ENCODE results near the gene MIEF2.
"Not testable (repeated sequence)": the region's sequence is repeated elsewhere in the genome, so short reads cannot be mapped to it uniquely, and the experiment has no call there.

MIEF2 gene

GRCh38 chr17:18280766-18281371 lies 20.4 kb downstream of the MIEF2 start:
- H3K4me1 ChIP-seq (ENCODE audit: control insufficient read depth in 5 of 5, insufficient read depth in 5 of 5, low read length in 5 of 5), result no peaks in the 10 kb centered on the region
- H3K27ac ChIP-seq (ENCODE audit: low read depth, low read length), result no peak overlapping the region
- no peaks in the 10 kb centered on the region for H3K9me3 ChIP-seq (ENCODE audit: control insufficient read depth in 5 of 5, low read length in 5 of 5)
- no peak overlapping the region for H3K4me3 ChIP-seq (ENCODE audit: low read depth in 1 of 5, low read length in 5 of 5)
- H3K9ac ChIP-seq (ENCODE audit: low read length in 5 of 5), result no peak overlapping the region
- H3K27me3 ChIP-seq (ENCODE audit: control insufficient read depth in 5 of 5, insufficient read depth in 4 of 5, low read length in 5 of 5), result no peaks in the 10 kb centered on the region
- H3K36me3 ChIP-seq (ENCODE audit: control insufficient read depth in 5 of 5, insufficient read depth in 5 of 5, low read length in 5 of 5), result peaks cover 7 to 92% (median 83%) of the 10 kb centered on the region in 5 donors

GRCh38 chr17:18281788-18282187 lies 21.3 kb downstream of the MIEF2 start:
- no peaks in the 10 kb centered on the region for H3K4me1 ChIP-seq (ENCODE audit: control insufficient read depth in 5 of 5, insufficient read depth in 5 of 5, low read length in 5 of 5)
- H3K9ac ChIP-seq (ENCODE audit: low read length in 5 of 5), result no peak overlapping the region
- H3K27me3 ChIP-seq (ENCODE audit: control insufficient read depth in 5 of 5, insufficient read depth in 4 of 5, low read length in 5 of 5), result no peaks in the 10 kb centered on the region
- no peak overlapping the region for H3K4me3 ChIP-seq (ENCODE audit: low read depth in 1 of 5, low read length in 5 of 5)
- peaks cover 7 to 89% (median 79%) of the 10 kb centered on the region in 5 donors for H3K36me3 ChIP-seq (ENCODE audit: control insufficient read depth in 5 of 5, insufficient read depth in 5 of 5, low read length in 5 of 5)
- no peaks in the 10 kb centered on the region for H3K9me3 ChIP-seq (ENCODE audit: control insufficient read depth in 5 of 5, low read length in 5 of 5)
- H3K27ac ChIP-seq (ENCODE audit: low read depth, low read length), result no peak overlapping the region

DNA sequence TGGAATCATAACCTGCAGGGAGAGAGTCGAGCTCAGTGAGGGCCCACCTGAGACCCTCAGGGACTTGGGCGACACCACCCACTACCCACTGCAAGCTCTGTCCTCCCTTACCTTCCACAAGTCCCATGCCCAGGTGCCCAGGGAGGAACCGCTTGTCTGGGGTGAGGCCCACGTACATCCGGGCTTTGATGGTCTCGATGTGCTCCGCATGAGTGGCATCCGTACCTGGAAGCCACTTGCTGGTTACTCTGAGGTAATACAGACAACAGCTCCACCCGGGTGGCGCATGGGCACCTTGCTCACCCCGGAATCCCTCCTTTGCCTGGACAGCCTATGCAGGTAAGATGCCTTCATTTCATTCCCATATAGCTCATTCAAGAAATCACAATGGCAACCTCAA lies 24.8 kb downstream of the MIEF2 start:
- H3K4me3 ChIP-seq (ENCODE audit: low read depth in 1 of 5, low read length in 5 of 5), result no peak overlapping the region
- H3K27ac ChIP-seq (ENCODE audit: low read depth, low read length), result no peak overlapping the region
- peaks cover 10 to 82% (median 71%) of the 10 kb centered on the region in 5 donors for H3K36me3 ChIP-seq (ENCODE audit: control insufficient read depth in 5 of 5, insufficient read depth in 5 of 5, low read length in 5 of 5)
- H3K27me3 ChIP-seq (ENCODE audit: control insufficient read depth in 5 of 5, insufficient read depth in 4 of 5, low read length in 5 of 5), result no peaks in the 10 kb centered on the region
- H3K9ac ChIP-seq (ENCODE audit: low read length in 5 of 5), result no peak overlapping the region
- H3K9me3 ChIP-seq (ENCODE audit: control insufficient read depth in 5 of 5, low read length in 5 of 5), result no peaks in the 10 kb centered on the region
- no peaks in the 10 kb centered on the region for H3K4me1 ChIP-seq (ENCODE audit: control insufficient read depth in 5 of 5, insufficient read depth in 5 of 5, low read length in 5 of 5)

- Histone ChIP-seq H3K9ac (ENCODE audit: low read length in 5 of 5) (no peak overlapping the region), H3K36me3 (ENCODE audit: control insufficient read depth in 5 of 5, insufficient read depth in 5 of 5, low read length in 5 of 5) (peaks cover 8 to 65% (median 47%) of the 10 kb centered on the region in 5 donors), H3K4me1 (ENCODE audit: control insufficient read depth in 5 of 5, insufficient read depth in 5 of 5, low read length in 5 of 5) (no peaks in the 10 kb centered on the region), H3K27ac (ENCODE audit: low read depth, low read length) (no peak overlapping the region), H3K27me3 (ENCODE audit: control insufficient read depth in 5 of 5, insufficient read depth in 4 of 5, low read length in 5 of 5) (no peaks in the 10 kb centered on the region), H3K9me3 (ENCODE audit: control insufficient read depth in 5 of 5, low read length in 5 of 5) (no peaks in the 10 kb centered on the region), H3K4me3 (ENCODE audit: low read depth in 1 of 5, low read length in 5 of 5) (no peak overlapping the region)
Observed at GRCh38 chr17:18291718-18292540, 31.5 kb downstream of the MIEF2 start.

DNA sequence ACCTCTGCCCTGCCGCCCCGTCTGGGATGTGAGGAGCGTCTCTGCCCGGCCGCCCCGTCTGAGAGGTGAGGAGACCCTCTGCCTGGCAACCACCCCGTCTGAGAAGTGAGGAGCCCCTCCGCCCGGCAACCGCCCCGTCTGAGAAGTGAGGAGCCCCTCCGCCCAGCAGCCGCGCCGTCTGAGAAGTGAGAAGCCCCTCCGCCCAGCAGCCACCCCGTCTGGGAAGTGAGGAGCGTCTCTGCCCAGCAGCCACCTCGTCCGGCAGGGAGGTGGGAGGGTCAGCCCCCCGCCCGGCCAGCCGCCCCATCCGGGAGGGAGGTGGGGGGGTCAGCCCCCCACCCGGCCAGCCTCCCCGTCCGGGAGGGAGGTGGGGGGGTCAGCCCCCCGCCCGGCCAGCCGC lies 37.6 kb downstream of the MIEF2 start:
- not testable (repeated sequence) for H3K4me1 ChIP-seq (ENCODE audit: control insufficient read depth in 5 of 5, insufficient read depth in 5 of 5, low read length in 5 of 5); H3K27me3 ChIP-seq (ENCODE audit: control insufficient read depth in 5 of 5, insufficient read depth in 4 of 5, low read length in 5 of 5); H3K9ac ChIP-seq (ENCODE audit: low read length in 5 of 5); H3K4me3 ChIP-seq (ENCODE audit: low read depth in 1 of 5, low read length in 5 of 5); H3K9me3 ChIP-seq (ENCODE audit: control insufficient read depth in 5 of 5, low read length in 5 of 5); H3K27ac ChIP-seq (ENCODE audit: low read depth, low read length)
- H3K36me3 ChIP-seq (ENCODE audit: control insufficient read depth in 5 of 5, insufficient read depth in 5 of 5, low read length in 5 of 5), result peaks cover 8 to 50% (median 44%) of the 10 kb centered on the region in 5 donors

GRCh38 chr17:18300725-18301480 lies 40.4 kb downstream of the MIEF2 start:
- Histone ChIP-seq H3K9ac (ENCODE audit: low read length in 5 of 5) (no peak overlapping the region), H3K27ac (ENCODE audit: low read depth, low read length) (no peak overlapping the region), H3K36me3 (ENCODE audit: control insufficient read depth in 5 of 5, insufficient read depth in 5 of 5, low read length in 5 of 5) (peaks cover 11 to 64% (median 54%) of the 10 kb centered on the region in 5 donors), H3K4me3 (ENCODE audit: low read depth in 1 of 5, low read length in 5 of 5) (no peak overlapping the region), H3K27me3 (ENCODE audit: control insufficient read depth in 5 of 5, insufficient read depth in 4 of 5, low read length in 5 of 5) (no peaks in the 10 kb centered on the region), H3K9me3 (ENCODE audit: control insufficient read depth in 5 of 5, low read length in 5 of 5) (no peaks in the 10 kb centered on the region), H3K4me1 (ENCODE audit: control insufficient read depth in 5 of 5, insufficient read depth in 5 of 5, low read length in 5 of 5) (peaks cover 0 to 12% (median 5%) of the 10 kb centered on the region in 5 donors)

- peaks cover 0 to 12% (median 5%) of the 10 kb centered on the region in 5 donors for H3K4me1 ChIP-seq (ENCODE audit: control insufficient read depth in 5 of 5, insufficient read depth in 5 of 5, low read length in 5 of 5)
- not testable (repeated sequence) for H3K27ac ChIP-seq (ENCODE audit: low read depth, low read length); H3K9ac ChIP-seq (ENCODE audit: low read length in 5 of 5); H3K4me3 ChIP-seq (ENCODE audit: low read depth in 1 of 5, low read length in 5 of 5); H3K9me3 ChIP-seq (ENCODE audit: control insufficient read depth in 5 of 5, low read length in 5 of 5); H3K27me3 ChIP-seq (ENCODE audit: control insufficient read depth in 5 of 5, insufficient read depth in 4 of 5, low read length in 5 of 5)
- H3K36me3 ChIP-seq (ENCODE audit: control insufficient read depth in 5 of 5, insufficient read depth in 5 of 5, low read length in 5 of 5), result peaks cover 14 to 73% (median 65%) of the 10 kb centered on the region in 5 donors
Observed at GRCh38 chr17:18303206-18303605, 42.7 kb downstream of the MIEF2 start.

DNA sequence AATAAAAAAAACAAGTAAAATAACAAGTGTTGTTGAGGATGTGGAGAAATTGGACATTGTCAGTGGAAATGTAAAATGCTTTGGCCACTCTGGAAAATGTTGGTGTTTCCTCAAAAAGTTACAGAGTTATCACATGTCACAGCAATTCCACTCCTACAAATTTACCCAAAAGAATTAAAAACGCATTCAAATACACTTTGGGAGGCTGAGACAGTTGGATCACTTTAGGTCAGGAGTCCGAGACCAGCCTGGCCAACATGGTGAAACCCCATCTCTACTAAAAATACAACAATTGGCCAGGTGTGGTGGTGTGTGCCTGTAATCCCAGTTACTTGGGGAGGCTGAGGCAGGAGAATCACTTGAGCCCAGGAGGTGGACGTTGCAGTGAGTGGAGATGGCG lies 48.7 kb downstream of the MIEF2 start:
- Histone ChIP-seq H3K36me3 (ENCODE audit: control insufficient read depth in 5 of 5, insufficient read depth in 5 of 5, low read length in 5 of 5) (peaks cover 6 to 37% (median 27%) of the 10 kb centered on the region in 5 donors), H3K9me3 (ENCODE audit: control insufficient read depth in 5 of 5, low read length in 5 of 5) (no peaks in the 10 kb centered on the region), H3K4me3 (ENCODE audit: low read depth in 1 of 5, low read length in 5 of 5) (no peak overlapping the region), H3K4me1 (ENCODE audit: control insufficient read depth in 5 of 5, insufficient read depth in 5 of 5, low read length in 5 of 5) (peaks cover 9 to 28% (median 17%) of the 10 kb centered on the region in 5 donors), H3K9ac (ENCODE audit: low read length in 5 of 5) (no peak overlapping the region), H3K27ac (ENCODE audit: low read depth, low read length) (peak overlapping the region; percentile 38), H3K27me3 (ENCODE audit: control insufficient read depth in 5 of 5, insufficient read depth in 4 of 5, low read length in 5 of 5) (no peaks in the 10 kb centered on the region)

- Histone ChIP-seq H3K9ac (ENCODE audit: low read length in 5 of 5) (peak overlapping the region; percentile 87 to 98 (median 96)), H3K4me1 (ENCODE audit: control insufficient read depth in 5 of 5, insufficient read depth in 5 of 5, low read length in 5 of 5) (peaks cover 20 to 68% (median 56%) of the 10 kb centered on the region in 5 donors), H3K27ac (ENCODE audit: low read depth, low read length) (peak overlapping the region; percentile 97), H3K9me3 (ENCODE audit: control insufficient read depth in 5 of 5, low read length in 5 of 5) (no peaks in the 10 kb centered on the region), H3K27me3 (ENCODE audit: control insufficient read depth in 5 of 5, insufficient read depth in 4 of 5, low read length in 5 of 5) (no peaks in the 10 kb centered on the region), H3K4me3 (ENCODE audit: low read depth in 1 of 5, low read length in 5 of 5) (peak overlapping the region; percentile 79 to 92 (median 88)), H3K36me3 (ENCODE audit: control insufficient read depth in 5 of 5, insufficient read depth in 5 of 5, low read length in 5 of 5) (peaks cover 0 to 38% (median 24%) of the 10 kb centered on the region in 5 donors)
Observed at GRCh38 chr17:18314059-18314730, 53.7 kb downstream of the MIEF2 start.
